Nephron (organoid): ENCODE measurements around the gene DACT1.

Source experiments
- H3K27ac Mint-ChIP-seq, 3 experiments: 2 replicates each; pipeline ENCODE4 v1.8.0; 2020; ENCODE audit warnings: mixed read lengths in 3 of 3, mild to moderate bottlenecking in 2 of 3, moderate library complexity in 1 of 3
- H3K27me3 Mint-ChIP-seq: 2 replicates; pipeline ENCODE4 v1.8.0; 2021; ENCODE audit warnings: low read depth, mild to moderate bottlenecking, moderate library complexity, mixed read lengths
- H3K36me3 Mint-ChIP-seq: 2 replicates; pipeline ENCODE4 v1.8.0; 2020; ENCODE audit warnings: low read depth, mixed read lengths
- H3K4me1 Mint-ChIP-seq: 2 replicates; pipeline ENCODE4 v1.8.0; 2020; ENCODE audit warnings: mixed read lengths
- H3K4me3 Mint-ChIP-seq, 3 experiments: 2 replicates each; pipeline ENCODE4 v1.8.0; 2020; ENCODE audit warnings: mild to moderate bottlenecking in 3 of 3, mixed read lengths in 3 of 3, moderate library complexity in 2 of 3
- H3K9me3 Mint-ChIP-seq: 2 replicates; pipeline ENCODE4 v1.8.0; 2020; ENCODE audit warnings: mixed read lengths
- TF ChIP-seq, protein P1 (sequence below), 3 experiments: fragments of 200-600 bp; sonication (generic); IDR thresholded peaks; one replicate each; pipeline ENCODE4 v1.5.0; 2021; ENCODE audit warnings: antibody characterized with exemption in 3 of 3; ENCODE audit not compliant: unreplicated experiment in 3 of 3

The DACT1 gene

DNA sequence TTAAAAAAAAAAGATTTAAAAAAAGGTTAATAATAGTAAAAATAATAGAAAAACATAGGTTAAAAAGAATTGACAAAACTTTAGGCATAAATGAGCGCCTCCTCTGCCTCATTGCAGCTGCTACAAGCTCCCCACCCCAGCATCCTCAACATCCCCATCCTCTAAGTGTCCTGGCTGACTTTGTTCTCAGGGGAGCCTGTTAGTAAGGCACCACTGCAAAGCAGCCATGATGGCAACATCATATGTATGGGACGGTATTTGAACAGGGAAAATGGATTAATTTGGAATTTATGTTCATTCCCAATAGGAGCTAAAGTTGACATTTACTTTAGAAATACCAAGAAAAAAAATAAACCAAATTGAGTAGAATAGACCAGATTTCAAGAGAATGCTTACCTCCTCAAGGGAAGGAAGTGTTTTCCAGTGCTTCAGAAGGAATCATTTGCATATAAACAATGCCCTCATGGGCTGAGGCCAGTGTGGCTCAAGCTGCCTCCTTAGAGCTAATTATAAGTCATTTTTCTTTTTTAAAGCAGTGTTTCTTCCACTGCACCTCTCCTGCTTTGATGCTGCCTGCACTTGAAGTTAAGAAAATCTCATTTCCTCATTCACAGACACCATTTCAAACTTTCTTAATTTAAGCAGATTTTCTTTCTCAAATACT, 59.6 kb downstream of the DACT1 start:
- H3K4me3 Mint-ChIP-seq, result no peak overlapping the region
- H3K27me3 Mint-ChIP-seq, result peaks cover 13% of the 10 kb centered on the region
- TF ChIP-seq, protein P1, sequence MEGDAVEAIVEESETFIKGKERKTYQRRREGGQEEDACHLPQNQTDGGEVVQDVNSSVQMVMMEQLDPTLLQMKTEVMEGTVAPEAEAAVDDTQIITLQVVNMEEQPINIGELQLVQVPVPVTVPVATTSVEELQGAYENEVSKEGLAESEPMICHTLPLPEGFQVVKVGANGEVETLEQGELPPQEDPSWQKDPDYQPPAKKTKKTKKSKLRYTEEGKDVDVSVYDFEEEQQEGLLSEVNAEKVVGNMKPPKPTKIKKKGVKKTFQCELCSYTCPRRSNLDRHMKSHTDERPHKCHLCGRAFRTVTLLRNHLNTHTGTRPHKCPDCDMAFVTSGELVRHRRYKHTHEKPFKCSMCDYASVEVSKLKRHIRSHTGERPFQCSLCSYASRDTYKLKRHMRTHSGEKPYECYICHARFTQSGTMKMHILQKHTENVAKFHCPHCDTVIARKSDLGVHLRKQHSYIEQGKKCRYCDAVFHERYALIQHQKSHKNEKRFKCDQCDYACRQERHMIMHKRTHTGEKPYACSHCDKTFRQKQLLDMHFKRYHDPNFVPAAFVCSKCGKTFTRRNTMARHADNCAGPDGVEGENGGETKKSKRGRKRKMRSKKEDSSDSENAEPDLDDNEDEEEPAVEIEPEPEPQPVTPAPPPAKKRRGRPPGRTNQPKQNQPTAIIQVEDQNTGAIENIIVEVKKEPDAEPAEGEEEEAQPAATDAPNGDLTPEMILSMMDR (IDR thresholded peaks at IDR 0.05; ENCODE audit: unreplicated experiment in 3 of 3), result no peak
- no peaks in the 10 kb centered on the region for H3K36me3 Mint-ChIP-seq
- H3K4me1 Mint-ChIP-seq, result peaks cover 54% of the 10 kb centered on the region
- H3K9me3 Mint-ChIP-seq, result no peaks in the 10 kb centered on the region
- H3K27ac Mint-ChIP-seq, result peak overlapping the region in 1 of 3 experiments; percentile 17
